GM18951 (cell line): ENCODE results near the gene ASTN1.

Experiments used
- POLR2A ChIP-seq: IDR thresholded peaks from 4 replicates; pipeline ENCODE4 v1.6.1; 2011; ENCODE audit warnings: mild to moderate bottlenecking; ENCODE audit not compliant: insufficient read length, insufficient read depth; ENCODE audit errors: extremely low read depth
- in situ Hi-C: fragments of 300-500 bp; cut with MboI; formaldehyde crosslinking; loops from one replicate; pipeline ENCODE4 v1.12.0; 2022; ENCODE audit warnings: low sequenced_read_pairs, mixed read lengths, inconsistent platforms; ENCODE audit not compliant: unreplicated experiment

Gene ASTN1

DNA sequence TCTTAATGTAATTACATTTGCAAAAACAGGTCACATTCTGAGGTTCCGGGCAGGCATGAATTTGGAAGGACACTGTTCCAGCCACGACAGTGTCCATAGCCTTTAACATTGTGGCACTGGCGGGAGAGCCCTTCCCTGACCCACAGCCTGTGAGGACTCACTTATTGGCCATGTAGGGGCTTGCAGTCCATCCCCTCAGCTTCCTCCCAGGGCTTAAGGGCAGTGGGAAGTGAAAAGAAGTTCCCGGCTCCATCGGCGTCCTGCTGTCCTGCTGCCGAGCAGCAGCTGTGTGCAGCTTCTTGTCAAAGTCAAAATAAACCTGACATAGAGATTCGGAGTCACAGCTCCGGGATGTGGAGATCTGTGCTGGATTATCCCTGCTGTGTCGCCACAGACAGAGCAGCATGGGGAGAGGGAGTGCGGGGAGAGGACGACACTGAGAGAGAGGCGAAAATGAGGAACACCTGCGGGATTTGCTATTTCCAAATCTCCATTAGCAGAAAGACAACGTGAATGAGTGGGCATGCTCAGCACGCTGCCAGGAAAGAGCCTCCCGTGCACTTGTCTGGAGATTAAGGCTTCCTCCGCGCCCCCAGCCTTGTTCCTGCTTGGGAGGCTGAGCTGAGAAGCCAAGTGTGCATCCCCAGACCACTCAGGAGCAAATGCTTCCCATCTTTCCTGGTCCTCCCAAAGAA lies 260.3 kb downstream of the ASTN1 start:
- in situ Hi-C loops = no loop called here
- TF ChIP-seq POLR2A = no peak

DNA sequence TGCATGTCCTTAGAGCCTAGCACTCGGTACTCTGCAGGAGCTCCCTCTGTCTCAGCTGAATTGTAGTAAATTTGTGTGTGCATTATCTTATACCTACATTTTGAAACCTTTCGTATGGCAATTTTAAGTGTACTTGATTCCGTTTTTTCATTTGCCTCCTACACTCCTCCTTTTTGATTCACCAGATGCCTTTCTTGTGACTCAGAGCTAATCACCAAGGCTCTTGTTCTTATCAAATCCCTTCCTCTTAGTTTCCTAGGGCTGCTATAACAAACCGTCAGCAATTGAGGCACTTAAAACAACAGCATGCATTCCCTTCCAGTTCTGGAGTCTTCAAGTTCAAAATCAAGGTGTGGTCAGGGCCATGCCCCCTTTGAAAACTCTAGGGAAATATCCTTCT lies 261.0 kb downstream of the ASTN1 start:
- no peak for TF ChIP-seq POLR2A
- in situ Hi-C loops = no loop called here

DNA sequence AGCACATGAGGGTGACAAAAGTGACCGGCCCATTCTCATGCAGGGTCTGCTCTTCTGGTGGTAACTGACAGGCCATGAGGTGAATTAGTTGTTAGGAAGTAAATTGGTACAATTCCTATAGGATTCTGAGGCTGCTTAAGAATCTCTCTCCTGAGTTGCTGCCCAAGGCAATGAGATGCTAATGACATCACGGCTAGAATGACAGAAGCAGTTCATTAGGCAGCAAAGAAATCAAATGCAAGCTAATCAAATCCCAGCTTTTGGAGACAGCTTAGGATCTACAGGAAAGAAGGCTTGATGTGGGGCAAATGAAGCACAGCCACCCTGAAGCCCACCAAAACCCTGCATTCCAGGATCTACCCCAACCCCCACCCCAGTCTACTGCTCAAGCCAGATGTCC lies 265.2 kb downstream of the ASTN1 start:
- in situ Hi-C loops = loop anchor here (25.0 kb wide), 2 partner anchors 337 to 1038 kb away; no protein-coding TSS in a partner anchor
- TF ChIP-seq POLR2A = no peak

DNA sequence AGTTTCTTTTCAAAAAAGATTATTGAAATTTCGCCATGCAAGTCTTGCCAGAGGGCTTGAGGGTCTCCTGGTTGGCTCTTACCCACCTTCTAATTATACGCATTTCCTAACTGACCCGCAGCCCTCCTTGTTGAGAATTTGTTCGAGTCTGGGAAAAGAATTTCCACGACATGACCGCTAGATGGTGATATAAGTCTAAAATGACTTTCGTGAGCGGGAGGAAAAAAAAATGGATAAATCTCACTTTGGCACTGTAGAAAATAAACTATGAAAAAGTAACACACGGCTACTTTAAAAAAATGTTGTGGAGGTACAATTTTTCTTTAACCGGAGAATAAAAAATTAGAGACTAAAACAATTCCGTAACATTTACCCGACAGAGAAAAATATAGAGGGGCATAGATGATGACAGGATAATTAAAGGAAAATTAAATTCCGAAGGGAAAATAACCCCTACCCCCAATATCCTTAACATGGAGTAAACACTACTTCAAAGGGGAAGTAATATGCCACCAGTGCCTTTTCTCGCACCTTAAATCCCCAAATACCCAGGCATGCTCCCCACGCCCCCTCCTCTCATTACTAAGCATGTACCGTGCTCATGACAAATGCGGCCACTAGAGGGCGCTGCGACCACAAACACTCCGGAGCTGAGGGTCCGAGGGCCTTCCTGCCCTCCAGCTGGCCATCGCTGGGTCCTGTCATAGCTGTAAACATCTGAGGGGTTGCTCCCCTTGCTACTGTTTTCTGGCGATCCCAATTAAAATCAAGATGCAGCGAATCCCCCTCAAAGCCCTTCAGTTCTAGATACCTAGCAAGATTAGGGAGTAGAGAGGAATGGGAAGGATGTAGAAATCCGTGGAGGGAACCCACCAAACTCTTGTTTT lies 266.9 kb downstream of the ASTN1 start:
- TF ChIP-seq POLR2A = no peak
- in situ Hi-C loops = loop anchor here (25.0 kb wide), 2 partner anchors 335 to 1040 kb away; no protein-coding TSS in a partner anchor

DNA sequence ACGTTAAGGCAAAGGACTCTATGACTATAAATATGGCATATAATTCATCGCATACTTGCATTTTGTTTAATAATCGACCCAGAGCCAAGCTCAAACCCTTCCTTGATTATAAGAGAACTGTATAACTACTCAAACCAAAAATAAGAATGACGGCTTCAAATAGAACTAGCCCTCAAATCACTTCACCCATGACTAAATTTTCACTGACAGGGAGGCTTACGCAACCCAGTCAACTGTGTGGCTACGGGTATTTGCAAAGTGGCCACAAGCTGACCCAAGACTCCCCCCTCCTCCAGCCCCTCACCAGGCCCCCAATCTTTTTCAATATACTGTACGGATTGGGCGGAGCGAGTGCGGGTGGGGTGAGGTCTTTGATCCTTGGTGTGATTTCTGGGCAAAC lies 268.3 kb downstream of the ASTN1 start:
- no peak for TF ChIP-seq POLR2A
- in situ Hi-C loops = loop anchor here (25.0 kb wide), 2 partner anchors 334 to 1041 kb away; no protein-coding TSS in a partner anchor

DNA sequence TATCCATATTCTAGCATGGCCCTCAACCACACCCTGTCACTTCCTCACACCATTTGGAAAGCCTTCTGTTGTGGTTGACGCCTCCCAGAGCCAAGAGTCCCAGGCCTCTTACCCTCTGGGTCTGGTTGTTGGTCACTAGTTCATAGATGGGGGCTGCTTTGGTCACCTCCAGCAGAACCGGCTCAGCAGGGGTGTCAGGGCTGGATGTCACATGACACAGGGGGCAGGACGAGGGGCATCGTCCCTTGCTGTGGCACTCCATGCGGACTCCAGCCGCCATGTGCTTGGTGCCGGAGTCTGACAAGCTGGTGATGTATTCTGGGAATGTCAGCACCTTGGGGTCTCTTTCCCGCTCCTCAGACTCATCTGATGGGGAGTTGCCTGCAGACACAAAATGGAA lies 270.1 kb downstream of the ASTN1 start:
- TF ChIP-seq POLR2A = no peak

DNA sequence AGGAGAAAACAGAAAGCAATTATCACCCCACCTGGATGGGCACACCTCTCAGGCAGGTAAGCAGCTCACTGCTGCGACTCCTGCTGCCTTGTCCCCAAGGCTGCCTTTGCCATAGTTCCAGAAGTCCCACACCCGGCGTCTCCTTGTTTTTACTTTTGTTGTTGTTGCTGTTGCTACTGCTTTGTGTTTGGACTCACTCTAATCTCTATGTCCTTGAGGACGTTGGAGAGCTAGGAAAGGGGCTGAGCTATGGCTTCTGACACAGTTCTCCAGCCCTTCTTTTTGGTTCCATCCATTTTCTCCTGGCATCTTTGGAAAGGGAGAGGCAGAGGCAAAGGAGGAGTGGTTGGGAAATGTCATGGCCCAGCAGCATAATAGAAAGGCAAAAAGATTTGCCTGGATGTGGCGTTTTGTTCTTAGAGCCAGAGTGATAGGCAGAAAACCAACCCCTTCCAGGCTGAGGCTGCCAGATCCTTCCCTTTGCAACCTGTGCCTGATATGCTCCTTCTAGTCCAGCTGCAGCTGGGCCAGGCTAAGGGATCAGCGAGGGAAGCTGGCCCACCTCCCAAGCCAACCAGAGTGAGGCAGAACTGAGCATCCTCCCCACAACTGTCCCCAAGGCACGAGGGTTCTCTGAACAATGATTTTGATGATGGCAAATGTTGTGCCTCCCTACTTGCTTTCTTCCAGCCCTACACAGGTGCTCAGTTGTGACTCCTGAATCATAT lies 270.7 kb downstream of the ASTN1 start:
- in situ Hi-C loops = loop anchor here (25.0 kb wide), 2 partner anchors 331 to 1044 kb away; no protein-coding TSS in a partner anchor

More for the DNA sequence above, 270.1 kb downstream of the ASTN1 start:
- in situ Hi-C loops = loop anchor here (25.0 kb wide), 2 partner anchors 332 to 1043 kb away; no protein-coding TSS in a partner anchor

GRCh38 chr1:176888471-176889032 lies 276.0 kb downstream of the ASTN1 start:
- no peak for TF ChIP-seq POLR2A
- in situ Hi-C loops = loop anchor here (25.0 kb wide), 2 partner anchors 326 to 1049 kb away; no protein-coding TSS in a partner anchor

More for the DNA sequence above, 270.7 kb downstream of the ASTN1 start:
- no peak for TF ChIP-seq POLR2A

GRCh38 chr1:176885751-176886150 lies 278.8 kb downstream of the ASTN1 start:
- in situ Hi-C loops = loop anchor here (25.0 kb wide), 2 partner anchors 323 to 1052 kb away; no protein-coding TSS in a partner anchor
- no peak for TF ChIP-seq POLR2A

- in situ Hi-C loops = loop anchor here (25.0 kb wide), 2 partner anchors 323 to 1052 kb away; no protein-coding TSS in a partner anchor
- no peak for TF ChIP-seq POLR2A
Measured at GRCh38 chr1:176885341-176885740, 279.2 kb downstream of the ASTN1 start.

GRCh38 chr1:176884911-176885310 lies 279.6 kb downstream of the ASTN1 start:
- in situ Hi-C loops = loop anchor here (25.0 kb wide), 2 partner anchors 323 to 1052 kb away; no protein-coding TSS in a partner anchor
- TF ChIP-seq POLR2A = no peak

GRCh38 chr1:176884286-176884685 lies 280.2 kb downstream of the ASTN1 start:
- no peak for TF ChIP-seq POLR2A
- in situ Hi-C loops = loop anchor here (25.0 kb wide), 2 partner anchors 322 to 1053 kb away; no protein-coding TSS in a partner anchor
